Measurements from ENCODE around the gene GOPC.

DNA sequence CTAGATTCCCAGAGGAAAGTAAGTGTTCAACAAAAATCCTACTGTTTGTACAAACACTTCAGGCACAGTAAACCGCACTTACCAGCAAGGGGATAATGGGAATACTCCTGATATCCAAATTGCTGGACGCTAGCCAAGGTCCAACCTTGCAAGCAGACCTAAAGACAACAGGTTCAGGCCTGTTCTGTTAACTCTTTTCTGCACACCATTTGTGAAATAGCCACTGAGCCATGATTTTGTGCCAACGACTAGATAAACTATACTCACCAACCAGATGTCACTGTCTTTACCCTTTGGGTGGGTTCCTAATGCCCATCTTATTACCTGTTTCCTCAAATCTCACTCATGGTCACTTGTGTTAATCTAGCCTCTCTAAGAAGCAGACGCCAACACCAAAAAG lies 43.5 kb downstream of the GOPC start:
- no peak for TF ChIP-seq CTCF (conservative IDR thresholded peaks at IDR 0.05; ENCODE audit: low read length)
- TF ChIP-seq EZH2phosphoT487 (IDR thresholded peaks at IDR 0.05; ENCODE audit: borderline replicate concordance), result no peak
